ENCODE data around the gene USH2A.

Gene USH2A

DNA sequence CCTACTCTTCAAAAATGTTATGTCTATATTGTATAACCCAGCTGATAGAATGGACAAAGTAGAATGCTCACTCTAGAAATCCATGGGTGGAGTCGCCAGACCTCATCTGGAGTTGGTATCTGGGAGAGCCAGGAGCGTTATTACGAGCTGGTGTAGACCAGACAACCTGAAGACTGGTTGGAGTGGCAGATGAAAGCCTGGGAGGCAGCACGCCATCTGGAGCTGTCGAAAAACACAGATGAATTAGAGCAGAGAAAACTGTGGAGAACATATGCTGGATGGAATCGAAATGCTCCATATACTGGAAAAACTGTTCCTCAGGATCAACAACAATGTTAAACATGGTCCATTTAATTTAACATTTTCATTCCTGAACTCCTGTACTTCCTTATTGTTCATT lies 522.6 kb downstream of the USH2A start:
- DNase-seq (ENCODE audit: low read depth) = no peak
- no peak overlapping the region for H3K4me3 ChIP-seq (replicated peaks; ENCODE audit: low read depth, low read length)
- TF ChIP-seq, protein P1, sequence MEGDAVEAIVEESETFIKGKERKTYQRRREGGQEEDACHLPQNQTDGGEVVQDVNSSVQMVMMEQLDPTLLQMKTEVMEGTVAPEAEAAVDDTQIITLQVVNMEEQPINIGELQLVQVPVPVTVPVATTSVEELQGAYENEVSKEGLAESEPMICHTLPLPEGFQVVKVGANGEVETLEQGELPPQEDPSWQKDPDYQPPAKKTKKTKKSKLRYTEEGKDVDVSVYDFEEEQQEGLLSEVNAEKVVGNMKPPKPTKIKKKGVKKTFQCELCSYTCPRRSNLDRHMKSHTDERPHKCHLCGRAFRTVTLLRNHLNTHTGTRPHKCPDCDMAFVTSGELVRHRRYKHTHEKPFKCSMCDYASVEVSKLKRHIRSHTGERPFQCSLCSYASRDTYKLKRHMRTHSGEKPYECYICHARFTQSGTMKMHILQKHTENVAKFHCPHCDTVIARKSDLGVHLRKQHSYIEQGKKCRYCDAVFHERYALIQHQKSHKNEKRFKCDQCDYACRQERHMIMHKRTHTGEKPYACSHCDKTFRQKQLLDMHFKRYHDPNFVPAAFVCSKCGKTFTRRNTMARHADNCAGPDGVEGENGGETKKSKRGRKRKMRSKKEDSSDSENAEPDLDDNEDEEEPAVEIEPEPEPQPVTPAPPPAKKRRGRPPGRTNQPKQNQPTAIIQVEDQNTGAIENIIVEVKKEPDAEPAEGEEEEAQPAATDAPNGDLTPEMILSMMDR (IDR thresholded peaks at IDR 0.05; ENCODE audit: low read length, missing control alignments) = no peak

DNA sequence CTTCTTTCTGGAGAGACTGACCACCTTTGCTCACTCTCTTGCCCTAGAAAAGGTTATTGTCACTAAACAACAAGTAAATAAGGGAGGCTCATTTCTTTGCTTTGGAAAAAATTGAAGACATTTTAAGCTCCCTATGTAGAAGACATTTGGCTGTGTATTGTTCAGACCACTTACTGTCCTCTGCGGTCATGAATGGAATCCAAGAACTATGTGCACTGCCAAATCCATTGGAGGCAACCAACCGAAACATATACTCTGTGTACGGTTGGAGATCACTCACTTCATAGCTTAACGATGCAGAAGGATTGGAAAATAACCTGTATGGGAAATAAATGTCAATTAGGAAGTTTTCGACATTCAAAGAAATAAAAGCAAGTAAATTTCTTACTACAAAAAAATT lies 523.3 kb downstream of the USH2A start:
- TF ChIP-seq, protein P1 (IDR thresholded peaks at IDR 0.05; ENCODE audit: low read length, missing control alignments) = no peak
- H3K4me3 ChIP-seq (replicated peaks; ENCODE audit: low read depth, low read length) = no peak overlapping the region
- no peak for DNase-seq (ENCODE audit: low read depth)

DNA sequence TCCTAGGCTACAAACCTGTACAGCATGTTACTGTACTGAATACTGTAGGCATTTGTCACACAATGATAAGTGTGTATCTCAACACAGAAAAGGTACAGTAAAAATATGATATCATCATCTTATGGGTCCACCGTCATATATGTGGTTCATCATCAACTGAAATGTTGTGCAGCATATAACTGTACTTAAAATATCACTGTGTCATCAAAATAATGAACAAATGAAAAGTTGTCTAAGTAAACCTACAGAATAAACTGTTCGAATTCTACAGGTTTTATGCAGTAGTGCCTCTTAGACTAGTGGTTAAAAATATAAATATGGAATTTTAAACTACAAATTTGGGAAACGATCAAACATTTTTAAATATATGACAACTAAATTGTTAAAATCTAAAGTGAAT lies 527.4 kb downstream of the USH2A start:
- TF ChIP-seq, protein P1 (IDR thresholded peaks at IDR 0.05; ENCODE audit: low read length, missing control alignments) = no peak
- no peak for DNase-seq (ENCODE audit: low read depth)
- no peak overlapping the region for H3K4me3 ChIP-seq (replicated peaks; ENCODE audit: low read depth, low read length)

DNA sequence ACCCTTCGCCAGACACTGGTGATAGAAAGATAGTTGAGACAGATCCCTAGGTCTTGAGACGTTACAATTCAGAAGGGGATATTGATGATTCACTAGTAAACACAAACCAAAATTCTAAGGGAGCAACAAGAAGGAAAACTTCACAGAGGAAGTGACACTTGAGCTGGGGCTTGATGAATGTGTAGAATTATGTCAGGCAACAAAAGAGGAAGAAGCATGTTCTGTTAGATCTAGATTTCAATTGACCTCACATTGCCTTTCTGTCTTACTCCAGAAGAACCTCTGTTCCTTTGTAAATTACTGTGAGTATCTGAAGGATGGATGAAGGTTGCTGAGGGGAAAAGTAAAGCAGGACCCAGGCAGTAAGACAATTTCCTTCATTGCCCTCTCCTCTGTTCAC lies 528.0 kb downstream of the USH2A start:
- TF ChIP-seq, protein P1 (IDR thresholded peaks at IDR 0.05; ENCODE audit: low read length, missing control alignments) = no peak
- no peak overlapping the region for H3K4me3 ChIP-seq (replicated peaks; ENCODE audit: low read depth, low read length)
- DNase-seq (ENCODE audit: low read depth) = no peak

DNA sequence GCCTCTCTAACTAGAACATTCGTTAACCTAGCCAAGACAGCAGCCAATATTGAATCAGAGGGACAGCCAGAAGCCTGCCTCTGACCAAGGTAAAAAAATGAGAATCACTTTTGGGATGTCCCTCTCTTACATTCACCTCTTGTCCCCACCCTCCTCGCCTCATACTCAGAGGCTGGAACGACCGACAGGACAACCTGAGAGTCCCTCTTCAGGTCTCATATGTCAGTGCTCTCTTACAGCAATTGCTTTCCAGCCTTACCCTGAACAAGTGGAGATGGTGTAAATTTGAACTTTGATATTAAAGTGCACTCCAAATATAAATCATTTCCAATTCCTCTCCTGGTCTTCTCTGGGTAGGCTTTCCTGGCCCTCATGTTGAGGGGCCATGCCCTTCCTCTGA lies 528.6 kb downstream of the USH2A start:
- TF ChIP-seq, protein P1 (IDR thresholded peaks at IDR 0.05; ENCODE audit: low read length, missing control alignments) = no peak
- DNase-seq (ENCODE audit: low read depth) = no peak
- no peak overlapping the region for H3K4me3 ChIP-seq (replicated peaks; ENCODE audit: low read depth, low read length)

DNA sequence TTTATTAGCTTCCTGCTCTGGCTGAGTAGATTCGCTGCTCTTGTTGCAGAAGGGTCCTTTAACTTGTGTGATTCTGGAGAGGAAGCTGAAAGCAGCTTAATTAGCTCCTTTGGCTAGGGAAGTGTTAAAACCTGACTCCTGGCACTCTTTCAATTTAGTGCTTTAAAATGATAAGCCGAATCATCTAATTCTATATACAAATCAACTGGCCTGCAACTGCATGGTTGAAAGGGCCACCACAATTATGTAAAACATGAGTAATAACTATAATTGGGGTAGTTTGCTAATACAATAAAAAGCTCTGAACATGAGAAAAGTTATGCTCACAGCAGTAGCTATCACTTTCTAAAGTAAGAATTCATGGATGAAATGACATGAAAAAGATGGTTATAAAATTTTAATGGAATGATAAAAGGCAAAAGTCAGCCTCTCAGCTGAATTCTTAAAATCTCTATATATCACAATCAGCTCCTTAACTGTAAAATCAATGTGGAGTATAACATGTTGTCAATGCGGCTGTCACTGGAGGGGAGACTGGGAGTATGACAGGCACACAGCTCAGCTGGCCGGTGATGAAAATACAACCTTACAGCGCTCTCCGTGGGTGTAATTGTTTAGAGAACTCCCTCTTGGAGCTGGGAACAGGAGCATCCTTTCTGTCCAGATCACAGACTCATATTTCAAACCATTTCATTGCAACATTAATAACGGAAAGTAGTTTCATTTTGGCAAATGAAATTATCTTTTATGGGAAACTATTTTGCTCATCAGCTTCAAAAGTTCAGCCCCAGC lies 531.8 kb downstream of the USH2A start:
- DNase-seq (ENCODE audit: low read depth) = no peak
- TF ChIP-seq, protein P1 (IDR thresholded peaks at IDR 0.05; ENCODE audit: low read length, missing control alignments) = no peak
- H3K4me3 ChIP-seq (replicated peaks; ENCODE audit: low read depth, low read length) = no peak overlapping the region

DNA sequence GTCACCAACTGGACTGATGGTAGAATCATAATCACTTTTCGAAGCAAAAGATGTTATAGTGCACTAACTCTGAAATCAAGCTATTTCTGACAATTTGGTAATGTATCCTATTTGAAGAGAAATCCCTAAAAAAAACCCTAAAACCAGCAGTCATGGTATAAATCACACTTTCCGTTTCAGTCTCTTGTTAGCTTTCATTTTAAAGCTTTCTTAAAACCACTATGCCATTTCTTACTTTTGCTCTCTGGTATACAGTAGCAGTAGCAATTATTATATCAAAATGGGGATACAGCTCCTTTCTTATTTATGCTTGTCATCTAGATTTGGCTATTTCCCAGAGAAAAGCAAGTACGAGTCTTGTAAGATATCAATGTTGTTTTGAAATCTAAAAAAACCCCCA lies 532.8 kb downstream of the USH2A start:
- DNase-seq (ENCODE audit: low read depth) = no peak
- H3K4me3 ChIP-seq (replicated peaks; ENCODE audit: low read depth, low read length) = no peak overlapping the region
- TF ChIP-seq, protein P1 (IDR thresholded peaks at IDR 0.05; ENCODE audit: low read length, missing control alignments) = no peak

Data from fibroblast of pulmonary artery (primary cell).